ENCODE results near the gene PLSCR5.

Gene PLSCR5

GRCh38 chr3:146569314-146569713, 35.8 kb downstream of the PLSCR5 start:
- no peak overlapping the region for H3K4me3 Mint-ChIP-seq
- no peak overlapping the region for H3K27ac Mint-ChIP-seq
- no peaks in the 10 kb centered on the region for H3K36me3 Mint-ChIP-seq
- H3K9me3 Mint-ChIP-seq: peaks cover 3% of the 10 kb centered on the region
- CTCF ChIA-PET: no interaction called here
- no peaks in the 10 kb centered on the region for H3K4me1 Mint-ChIP-seq
- DNase-seq: no peak
- H3K27me3 Mint-ChIP-seq: peaks cover 3% of the 10 kb centered on the region

GRCh38 chr3:146566138-146566537, 39.0 kb downstream of the PLSCR5 start:
- Mint-ChIP-seq H3K36me3 (no peaks in the 10 kb centered on the region), H3K9me3 (peaks cover 3% of the 10 kb centered on the region), H3K4me1 (no peaks in the 10 kb centered on the region), H3K27ac (no peak overlapping the region), H3K27me3 (peaks cover 12% of the 10 kb centered on the region), H3K4me3 (no peak overlapping the region)
- no peak for DNase-seq
- CTCF ChIA-PET: no interaction called here

GRCh38 chr3:146561879-146562278, 43.3 kb downstream of the PLSCR5 start:
- Mint-ChIP-seq H3K9me3 (peaks cover 3% of the 10 kb centered on the region), H3K27ac (no peak overlapping the region), H3K4me1 (no peaks in the 10 kb centered on the region), H3K4me3 (no peak overlapping the region), H3K36me3 (no peaks in the 10 kb centered on the region), H3K27me3 (peaks cover 22% of the 10 kb centered on the region)
- DNase-seq: no peak
- CTCF ChIA-PET: no interaction called here

GRCh38 chr3:146561463-146561862, 43.7 kb downstream of the PLSCR5 start:
- Mint-ChIP-seq H3K4me3 (no peak overlapping the region), H3K4me1 (no peaks in the 10 kb centered on the region), H3K27ac (no peak overlapping the region), H3K36me3 (no peaks in the 10 kb centered on the region), H3K9me3 (peaks cover 3% of the 10 kb centered on the region), H3K27me3 (peaks cover 22% of the 10 kb centered on the region)
- CTCF ChIA-PET: no interaction called here
- no peak for DNase-seq

- H3K36me3 Mint-ChIP-seq: no peaks in the 10 kb centered on the region
- H3K27me3 Mint-ChIP-seq: peaks cover 27% of the 10 kb centered on the region
- no peak for DNase-seq
- H3K27ac Mint-ChIP-seq: no peak overlapping the region
- H3K4me1 Mint-ChIP-seq: no peaks in the 10 kb centered on the region
- CTCF ChIA-PET: no interaction called here
- H3K9me3 Mint-ChIP-seq: no peaks in the 10 kb centered on the region
- no peak overlapping the region for H3K4me3 Mint-ChIP-seq
These were observed 44.5 kb downstream of the PLSCR5 start for GRCh38 chr3:146560678-146561077.

GRCh38 chr3:146559388-146559787, 45.8 kb downstream of the PLSCR5 start:
- DNase-seq: no peak
- Mint-ChIP-seq H3K9me3 (no peaks in the 10 kb centered on the region), H3K4me3 (no peak overlapping the region), H3K4me1 (peaks cover 2% of the 10 kb centered on the region), H3K27me3 (peaks cover 27% of the 10 kb centered on the region), H3K27ac (no peak overlapping the region), H3K36me3 (no peaks in the 10 kb centered on the region)
- CTCF ChIA-PET: no interaction called here

- no peaks in the 10 kb centered on the region for H3K36me3 Mint-ChIP-seq
- DNase-seq: no peak
- no peak overlapping the region for H3K4me3 Mint-ChIP-seq
- no peaks in the 10 kb centered on the region for H3K9me3 Mint-ChIP-seq
- peaks cover 8% of the 10 kb centered on the region for H3K4me1 Mint-ChIP-seq
- H3K27ac Mint-ChIP-seq: no peak overlapping the region
- CTCF ChIA-PET: no interaction called here
- peaks cover 27% of the 10 kb centered on the region for H3K27me3 Mint-ChIP-seq
These were observed 46.4 kb downstream of the PLSCR5 start for GRCh38 chr3:146558781-146559180.

- Mint-ChIP-seq H3K4me1 (peaks cover 13% of the 10 kb centered on the region), H3K36me3 (no peaks in the 10 kb centered on the region), H3K9me3 (no peaks in the 10 kb centered on the region), H3K4me3 (no peak overlapping the region), H3K27ac (no peak overlapping the region), H3K27me3 (peaks cover 20% of the 10 kb centered on the region)
- DNase-seq: no peak
- CTCF ChIA-PET: no interaction called here
These were observed 47.4 kb downstream of the PLSCR5 start for GRCh38 chr3:146557745-146558144.

GRCh38 chr3:146555311-146555710, 49.8 kb downstream of the PLSCR5 start:
- CTCF ChIA-PET: no interaction called here
- H3K27ac Mint-ChIP-seq: no peak overlapping the region
- H3K9me3 Mint-ChIP-seq: no peaks in the 10 kb centered on the region
- H3K4me1 Mint-ChIP-seq: peaks cover 28% of the 10 kb centered on the region
- H3K4me3 Mint-ChIP-seq: no peak overlapping the region
- H3K36me3 Mint-ChIP-seq: no peaks in the 10 kb centered on the region
- DNase-seq: no peak
- peaks cover 15% of the 10 kb centered on the region for H3K27me3 Mint-ChIP-seq

- Mint-ChIP-seq H3K36me3 (no peaks in the 10 kb centered on the region), H3K27me3 (peaks cover 9% of the 10 kb centered on the region), H3K9me3 (no peaks in the 10 kb centered on the region), H3K4me3 (no peak overlapping the region), H3K27ac (no peak overlapping the region), H3K4me1 (peaks cover 36% of the 10 kb centered on the region)
- CTCF ChIA-PET: interaction anchor here (0.6 kb wide), 1 partner anchor 47 kb away, joined by 3 read pairs; no protein-coding TSS in a partner anchor
- no peak for DNase-seq
These were observed 50.9 kb downstream of the PLSCR5 start for GRCh38 chr3:146554151-146554760.

- CTCF ChIA-PET: interaction anchor here (1.2 kb wide), 1 partner anchor 27 kb away, joined by 5 read pairs; no protein-coding TSS in a partner anchor
- no peaks in the 10 kb centered on the region for H3K9me3 Mint-ChIP-seq
- H3K4me3 Mint-ChIP-seq: no peak overlapping the region
- H3K27me3 Mint-ChIP-seq: no peaks in the 10 kb centered on the region
- no peaks in the 10 kb centered on the region for H3K36me3 Mint-ChIP-seq
- DNase-seq: no peak
- H3K27ac Mint-ChIP-seq: peak overlapping the region; percentile 58
- peaks cover 64% of the 10 kb centered on the region for H3K4me1 Mint-ChIP-seq
These were observed 54.2 kb downstream of the PLSCR5 start for GRCh38 chr3:146550743-146551510.

- H3K27me3 Mint-ChIP-seq: no peaks in the 10 kb centered on the region
- no peak for DNase-seq
- peak overlapping the region; percentile 34 for H3K4me3 Mint-ChIP-seq
- H3K36me3 Mint-ChIP-seq: no peaks in the 10 kb centered on the region
- peak overlapping the region; percentile 1 for H3K27ac Mint-ChIP-seq
- no peaks in the 10 kb centered on the region for H3K9me3 Mint-ChIP-seq
- CTCF ChIA-PET: no interaction called here
- peaks cover 71% of the 10 kb centered on the region for H3K4me1 Mint-ChIP-seq
These were observed 55.0 kb downstream of the PLSCR5 start for GRCh38 chr3:146550070-146550615.

GRCh38 chr3:146547235-146547835, 57.8 kb downstream of the PLSCR5 start:
- H3K27ac Mint-ChIP-seq: peak overlapping the region; percentile 75
- no peaks in the 10 kb centered on the region for H3K27me3 Mint-ChIP-seq
- CTCF ChIA-PET: no interaction called here
- peaks cover 69% of the 10 kb centered on the region for H3K4me1 Mint-ChIP-seq
- no peak for DNase-seq
- H3K36me3 Mint-ChIP-seq: peaks cover 10% of the 10 kb centered on the region
- no peak overlapping the region for H3K4me3 Mint-ChIP-seq
- no peaks in the 10 kb centered on the region for H3K9me3 Mint-ChIP-seq

- peak; percentile 24 for DNase-seq
- Mint-ChIP-seq H3K4me3 (no peak overlapping the region), H3K27me3 (no peaks in the 10 kb centered on the region), H3K36me3 (peaks cover 16% of the 10 kb centered on the region), H3K27ac (peak overlapping the region; percentile 75), H3K9me3 (no peaks in the 10 kb centered on the region), H3K4me1 (peaks cover 77% of the 10 kb centered on the region)
- CTCF ChIA-PET: no interaction called here
These were observed 58.7 kb downstream of the PLSCR5 start for GRCh38 chr3:146546366-146546965.
